ENCODE data around the gene GTF2IRD1.

GTF2IRD1 gene

GRCh38 chr7:74503943-74504342 is 50.2 kb downstream of the GTF2IRD1 start:
- TF ChIP-seq FOXP2 (optimal IDR thresholded peaks at IDR 0.05; ENCODE audit: borderline replicate concordance, extremely low read depth, extremely low read length, insufficient read depth) (no peak), SIN3A (IDR thresholded peaks at IDR 0.05; ENCODE audit: borderline replicate concordance, insufficient read depth, low read length) (no peak), TAF1 (IDR thresholded peaks at IDR 0.05; ENCODE audit: borderline replicate concordance, insufficient read depth, low read length) (no peak), REST (IDR thresholded peaks at IDR 0.05; ENCODE audit: insufficient read depth in 1 of 2, low read depth in 2 of 2, low read length in 2 of 2) (no peak), POLR2AphosphoS5 (IDR thresholded peaks at IDR 0.05; ENCODE audit: low read depth, low read length) (no peak)

- TF ChIP-seq TAF1 (IDR thresholded peaks at IDR 0.05; ENCODE audit: borderline replicate concordance, insufficient read depth, low read length): no peak
- TF ChIP-seq FOXP2 (optimal IDR thresholded peaks at IDR 0.05; ENCODE audit: borderline replicate concordance, extremely low read depth, extremely low read length, insufficient read depth): no peak
- TF ChIP-seq REST (IDR thresholded peaks at IDR 0.05; ENCODE audit: insufficient read depth in 1 of 2, low read depth in 2 of 2, low read length in 2 of 2): no peak
- TF ChIP-seq POLR2AphosphoS5 (IDR thresholded peaks at IDR 0.05; ENCODE audit: low read depth, low read length): no peak
- no peak for TF ChIP-seq SIN3A (IDR thresholded peaks at IDR 0.05; ENCODE audit: borderline replicate concordance, insufficient read depth, low read length)
These were observed 52.0 kb downstream of the GTF2IRD1 start for GRCh38 chr7:74505471-74506324.

GRCh38 chr7:74506325-74506724 is 52.6 kb downstream of the GTF2IRD1 start:
- TF ChIP-seq TAF1 (IDR thresholded peaks at IDR 0.05; ENCODE audit: borderline replicate concordance, insufficient read depth, low read length): no peak
- no peak for TF ChIP-seq REST (IDR thresholded peaks at IDR 0.05; ENCODE audit: insufficient read depth in 1 of 2, low read depth in 2 of 2, low read length in 2 of 2)
- no peak for TF ChIP-seq POLR2AphosphoS5 (IDR thresholded peaks at IDR 0.05; ENCODE audit: low read depth, low read length)
- no peak for TF ChIP-seq SIN3A (IDR thresholded peaks at IDR 0.05; ENCODE audit: borderline replicate concordance, insufficient read depth, low read length)
- TF ChIP-seq FOXP2 (optimal IDR thresholded peaks at IDR 0.05; ENCODE audit: borderline replicate concordance, extremely low read depth, extremely low read length, insufficient read depth): no peak

GRCh38 chr7:74507538-74508319 is 54.0 kb downstream of the GTF2IRD1 start:
- no peak for TF ChIP-seq POLR2AphosphoS5 (IDR thresholded peaks at IDR 0.05; ENCODE audit: low read depth, low read length)
- no peak for TF ChIP-seq FOXP2 (optimal IDR thresholded peaks at IDR 0.05; ENCODE audit: borderline replicate concordance, extremely low read depth, extremely low read length, insufficient read depth)
- no peak for TF ChIP-seq REST (IDR thresholded peaks at IDR 0.05; ENCODE audit: insufficient read depth in 1 of 2, low read depth in 2 of 2, low read length in 2 of 2)
- no peak for TF ChIP-seq SIN3A (IDR thresholded peaks at IDR 0.05; ENCODE audit: borderline replicate concordance, insufficient read depth, low read length)
- no peak for TF ChIP-seq TAF1 (IDR thresholded peaks at IDR 0.05; ENCODE audit: borderline replicate concordance, insufficient read depth, low read length)

All from PFSK-1 (cell line).